Measurements from ENCODE around the gene NR1I3.
"Not testable (repeated sequence)": the region's sequence is repeated elsewhere in the genome, so short reads cannot be mapped to it uniquely, and the experiment has no call there.

Gene NR1I3

GRCh38 chr1:161238039-161238473 is at the start of gene NR1I3:
NR1I3 (minus strand) TSS chr1:161238203; CDS start chr1:161236565, 1,638 bp downstream.
- no peak for DNase-seq (ENCODE audit: low read depth in 2 of 2)

- no peak for DNase-seq (ENCODE audit: low read depth in 2 of 2)
Observed at GRCh38 chr1:161287482-161288054, 49.6 kb upstream of the NR1I3 start.

GRCh38 chr1:161285521-161285920 is 47.5 kb upstream of the NR1I3 start:
- no peak for DNase-seq (ENCODE audit: low read depth in 2 of 2)

GRCh38 chr1:161285113-161285512 is 47.1 kb upstream of the NR1I3 start:
- DNase-seq (ENCODE audit: low read depth in 2 of 2), result no peak

GRCh38 chr1:161282991-161283390 is 45.0 kb upstream of the NR1I3 start:
- DNase-seq (ENCODE audit: low read depth in 2 of 2), result no peak

GRCh38 chr1:161274874-161275273 is 36.9 kb upstream of the NR1I3 start:
- DNase-seq (ENCODE audit: low read depth in 2 of 2), result no peak

- no peak for DNase-seq (ENCODE audit: low read depth in 2 of 2)
Observed at GRCh38 chr1:161273402-161273801, 35.4 kb upstream of the NR1I3 start.

GRCh38 chr1:161267321-161267720 is 29.3 kb upstream of the NR1I3 start:
- no peak for DNase-seq (ENCODE audit: low read depth in 2 of 2)

GRCh38 chr1:161266836-161267235 is 28.8 kb upstream of the NR1I3 start:
- DNase-seq (ENCODE audit: low read depth in 2 of 2), result no peak

GRCh38 chr1:161266202-161266601 is 28.2 kb upstream of the NR1I3 start:
- no peak for DNase-seq (ENCODE audit: low read depth in 2 of 2)

GRCh38 chr1:161265305-161265704 is 27.3 kb upstream of the NR1I3 start:
- DNase-seq (ENCODE audit: low read depth in 2 of 2), result no peak

GRCh38 chr1:161261261-161262235 is 23.5 kb upstream of the NR1I3 start:
- no peak for DNase-seq (ENCODE audit: low read depth in 2 of 2)

GRCh38 chr1:161260376-161261260 is 22.6 kb upstream of the NR1I3 start:
- DNase-seq (ENCODE audit: low read depth in 2 of 2), result no peak

GRCh38 chr1:161259765-161260164 is 21.8 kb upstream of the NR1I3 start:
- no peak for DNase-seq (ENCODE audit: low read depth in 2 of 2)

GRCh38 chr1:161259345-161259702 is 21.3 kb upstream of the NR1I3 start:
- DNase-seq (ENCODE audit: low read depth in 2 of 2), result no peak

- DNase-seq (ENCODE audit: low read depth in 2 of 2), result peak in 1 of 2 donors; percentile 8
Observed at GRCh38 chr1:161258439-161259344, 20.7 kb upstream of the NR1I3 start, which contains the start of gene PCP4L1. PCP4L1 (plus strand) TSS chr1:161258745; CDS start chr1:161258975, 230 bp downstream.

- DNase-seq (ENCODE audit: low read depth in 2 of 2), result not testable (repeated sequence)
Observed at GRCh38 chr1:161257109-161257508, 19.1 kb upstream of the NR1I3 start.

- DNase-seq (ENCODE audit: low read depth in 2 of 2), result not testable (repeated sequence)
Observed at GRCh38 chr1:161255955-161256520, 18.0 kb upstream of the NR1I3 start.

GRCh38 chr1:161255302-161255701 is 17.3 kb upstream of the NR1I3 start:
- DNase-seq (ENCODE audit: low read depth in 2 of 2), result not testable (repeated sequence)

- DNase-seq (ENCODE audit: low read depth in 2 of 2), result no peak
Observed at GRCh38 chr1:161251579-161251978, 13.6 kb upstream of the NR1I3 start.

All from stimulated activated CD4-positive, alpha-beta T cell treated with anti-CD3 and anti-CD28 coated beads, Interleukin-1b, Interleukin-23, amount 100 ng/mL, for 1 hour (primary cell).